KOPT-K1 (cell line): Measurements from ENCODE around the gene OBSCN.
"Not testable (repeated sequence)": the region's sequence is repeated elsewhere in the genome, so short reads cannot be mapped to it uniquely, and the experiment has no call there.

ENCODE experiments used
- H3K27ac ChIP-seq: fragments of 200-600 bp; sonication (generic); 2 replicates; pipeline ENCODE4 v1.5.1; 2016; ENCODE audit warnings: antibody characterized with exemption, mild to moderate bottlenecking, low read depth, low read length; ENCODE audit not compliant: poor library complexity, severe bottlenecking
- H3K36me3 ChIP-seq: fragments of 200-600 bp; sonication (generic); 2 replicates; pipeline ENCODE4 v1.5.1; 2017; ENCODE audit warnings: antibody characterized with exemption, mild to moderate bottlenecking, low read length, moderate library complexity; ENCODE audit not compliant: insufficient read depth
- H3K9me3 ChIP-seq: fragments of 200-600 bp; sonication (generic); 2 replicates; pipeline ENCODE4 v1.5.1; 2017; ENCODE audit warnings: antibody characterized with exemption, low read length, mild to moderate bottlenecking; ENCODE audit not compliant: insufficient read depth, poor library complexity, severe bottlenecking

OBSCN gene

DNA sequence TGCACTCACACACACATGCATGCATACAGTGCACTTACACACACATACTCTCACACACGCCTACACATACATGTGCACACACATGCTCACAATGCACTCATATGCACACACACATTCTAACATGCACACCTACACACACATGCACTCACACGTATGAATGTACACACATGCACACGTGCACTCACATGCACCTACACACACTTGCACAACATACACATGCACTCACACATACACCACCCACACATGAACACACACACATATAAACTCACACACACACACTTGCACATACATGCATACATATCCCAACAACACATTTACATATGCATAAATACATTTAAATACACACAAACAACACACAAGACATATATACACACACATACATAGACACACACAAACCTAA lies 30.6 kb downstream of the OBSCN start:
- no peak overlapping the region for H3K27ac ChIP-seq
- peaks cover 79% of the 10 kb centered on the region for H3K9me3 ChIP-seq
- peaks cover 64% of the 10 kb centered on the region for H3K36me3 ChIP-seq

DNA sequence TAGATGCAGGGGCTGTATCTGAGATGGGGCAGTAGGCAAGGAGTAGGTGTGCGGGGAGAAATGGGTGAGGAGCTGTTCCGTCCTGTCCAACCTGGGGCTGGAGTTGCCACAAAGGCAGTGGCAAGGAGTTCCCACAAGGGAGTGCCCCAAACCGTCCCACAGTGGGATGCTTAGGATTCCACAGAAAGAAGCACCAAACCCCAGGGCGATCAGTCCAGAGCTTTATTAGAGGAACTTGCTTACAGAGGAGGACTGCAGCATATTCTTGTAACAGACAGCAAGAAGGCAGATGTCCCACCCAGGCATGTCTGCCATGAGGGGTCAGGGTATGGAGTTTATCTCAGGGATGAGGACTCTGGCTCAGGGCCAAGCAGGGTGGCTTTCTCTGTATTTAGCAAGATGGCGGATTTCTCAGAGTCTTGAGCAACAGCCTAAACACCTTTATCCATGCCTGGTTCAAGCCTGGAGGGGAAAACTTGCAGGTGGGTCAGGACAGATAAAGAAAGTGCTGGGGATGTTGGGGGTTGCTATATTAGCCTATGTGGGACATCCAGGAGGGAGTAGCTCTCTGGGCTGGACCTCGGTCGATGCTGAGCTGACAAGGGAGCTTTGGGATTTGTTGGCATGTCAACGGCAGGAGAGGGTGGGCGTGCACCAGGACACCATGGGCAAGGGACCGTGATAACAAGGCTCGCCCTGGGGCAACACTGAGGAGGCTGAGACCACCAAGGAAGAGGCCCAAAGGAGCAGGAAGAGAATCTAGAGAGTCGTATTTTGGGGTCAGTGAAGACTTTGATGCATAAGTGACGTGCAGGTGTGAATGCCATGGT lies 32.8 kb downstream of the OBSCN start:
- peaks cover 89% of the 10 kb centered on the region for H3K9me3 ChIP-seq
- no peak overlapping the region for H3K27ac ChIP-seq
- H3K36me3 ChIP-seq, result peaks cover 79% of the 10 kb centered on the region

DNA sequence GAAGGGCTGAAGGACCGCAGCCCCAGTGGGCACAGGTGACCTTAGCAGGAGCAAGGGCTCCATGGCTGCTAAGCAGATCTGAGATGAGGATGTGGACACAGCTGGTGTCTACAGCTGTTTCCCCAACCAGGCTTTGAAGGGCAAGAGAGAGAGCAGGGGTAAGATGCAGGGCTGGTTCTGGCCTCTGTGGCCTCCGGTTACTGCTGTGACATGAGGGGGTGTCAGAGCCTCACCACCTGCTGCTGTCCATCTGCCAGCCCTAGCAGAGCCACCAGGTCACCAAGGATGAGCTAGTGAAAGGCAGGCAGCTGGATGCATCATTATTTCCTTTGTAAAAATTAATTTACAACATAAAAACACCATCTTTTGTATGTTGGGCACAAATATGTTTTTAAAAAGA lies 33.4 kb downstream of the OBSCN start:
- peaks cover 83% of the 10 kb centered on the region for H3K36me3 ChIP-seq

DNA sequence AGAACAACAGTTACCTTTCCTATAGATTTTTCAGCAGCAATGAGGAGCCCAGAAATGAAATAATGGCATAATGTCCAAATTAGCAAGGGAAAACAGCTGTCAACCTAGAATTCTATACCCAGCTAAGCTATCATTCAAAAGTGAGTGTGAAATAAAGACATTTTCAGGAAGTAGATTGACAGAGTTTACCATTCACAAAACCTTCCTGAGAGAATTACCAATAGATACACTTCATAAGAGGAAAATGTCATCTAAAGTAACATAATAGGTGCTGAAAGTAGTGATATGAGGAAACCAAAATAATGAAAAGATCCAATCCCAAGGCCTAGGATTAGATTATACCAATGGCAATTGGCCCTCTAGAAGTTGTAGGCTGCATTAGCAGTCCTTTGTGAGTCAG lies 34.6 kb downstream of the OBSCN start:
- H3K36me3 ChIP-seq, result peaks cover 84% of the 10 kb centered on the region

More for the DNA sequence above, 33.4 kb downstream of the OBSCN start:
- Histone ChIP-seq H3K9me3 (peaks cover 91% of the 10 kb centered on the region), H3K27ac (no peak overlapping the region)

DNA sequence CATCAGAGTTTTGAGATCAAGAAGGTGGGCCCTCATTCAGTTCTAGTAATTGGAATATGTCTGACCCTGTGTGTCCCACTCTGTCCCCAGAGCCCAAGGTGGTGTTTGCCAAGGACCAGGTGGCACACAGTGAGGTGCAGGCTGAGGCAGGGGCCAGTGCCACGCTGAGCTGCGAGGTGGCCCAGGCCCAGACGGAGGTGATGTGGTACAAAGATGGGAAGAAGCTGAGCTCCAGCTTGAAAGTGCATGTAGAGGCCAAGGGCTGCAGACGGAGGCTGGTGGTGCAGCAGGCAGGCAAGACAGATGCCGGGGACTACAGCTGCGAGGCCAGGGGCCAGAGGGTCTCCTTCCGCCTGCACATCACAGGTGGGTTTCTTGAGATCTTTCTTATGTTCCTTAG lies 35.2 kb downstream of the OBSCN start:
- Histone ChIP-seq H3K36me3 (peaks cover 85% of the 10 kb centered on the region), H3K27ac (no peak overlapping the region), H3K9me3 (peaks cover 86% of the 10 kb centered on the region)

More for the DNA sequence above, 34.6 kb downstream of the OBSCN start:
- peaks cover 93% of the 10 kb centered on the region for H3K9me3 ChIP-seq
- no peak overlapping the region for H3K27ac ChIP-seq

DNA sequence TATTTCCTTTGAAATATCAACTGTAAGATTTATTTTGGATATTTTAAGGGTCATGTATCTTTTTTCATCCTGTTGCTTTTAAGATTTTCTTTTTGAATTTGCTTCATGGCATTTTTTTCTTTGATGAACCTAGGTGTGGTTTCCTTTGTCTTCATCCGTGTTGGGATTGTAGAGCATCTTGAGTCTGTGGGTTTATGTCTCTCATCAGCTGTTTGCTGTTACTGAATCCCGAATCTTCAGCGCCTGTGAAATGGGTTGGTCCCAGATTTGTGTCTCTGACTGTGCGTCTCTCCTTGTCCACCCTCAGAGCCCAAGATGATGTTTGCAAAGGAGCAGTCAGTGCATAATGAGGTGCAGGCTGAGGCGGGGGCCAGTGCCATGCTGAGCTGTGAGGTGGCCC lies 36.1 kb downstream of the OBSCN start:
- H3K27ac ChIP-seq, result not testable (repeated sequence)
- peaks cover 79% of the 10 kb centered on the region for H3K9me3 ChIP-seq
- peaks cover 81% of the 10 kb centered on the region for H3K36me3 ChIP-seq

DNA sequence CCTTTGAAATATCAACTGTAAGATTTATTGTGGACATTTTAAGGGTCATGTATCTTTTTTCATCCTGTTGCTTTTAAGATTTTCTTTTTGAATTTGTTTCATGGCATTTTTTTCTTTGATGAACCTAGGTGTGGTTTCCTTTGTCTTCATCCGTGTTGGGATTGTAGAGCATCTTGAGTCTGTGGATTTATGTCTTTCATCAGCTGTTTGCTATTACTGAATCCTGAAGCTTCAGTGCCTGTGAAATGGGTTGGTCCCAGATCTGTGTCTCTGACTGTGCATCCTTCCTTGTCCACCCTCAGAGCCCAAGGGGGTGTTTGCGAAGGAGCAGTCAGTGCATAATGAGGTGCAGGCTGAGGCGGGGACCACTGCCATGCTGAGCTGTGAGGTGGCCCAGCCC lies 37.3 kb downstream of the OBSCN start:
- Histone ChIP-seq H3K36me3 (peaks cover 81% of the 10 kb centered on the region), H3K27ac (no peak overlapping the region), H3K9me3 (peaks cover 69% of the 10 kb centered on the region)

DNA sequence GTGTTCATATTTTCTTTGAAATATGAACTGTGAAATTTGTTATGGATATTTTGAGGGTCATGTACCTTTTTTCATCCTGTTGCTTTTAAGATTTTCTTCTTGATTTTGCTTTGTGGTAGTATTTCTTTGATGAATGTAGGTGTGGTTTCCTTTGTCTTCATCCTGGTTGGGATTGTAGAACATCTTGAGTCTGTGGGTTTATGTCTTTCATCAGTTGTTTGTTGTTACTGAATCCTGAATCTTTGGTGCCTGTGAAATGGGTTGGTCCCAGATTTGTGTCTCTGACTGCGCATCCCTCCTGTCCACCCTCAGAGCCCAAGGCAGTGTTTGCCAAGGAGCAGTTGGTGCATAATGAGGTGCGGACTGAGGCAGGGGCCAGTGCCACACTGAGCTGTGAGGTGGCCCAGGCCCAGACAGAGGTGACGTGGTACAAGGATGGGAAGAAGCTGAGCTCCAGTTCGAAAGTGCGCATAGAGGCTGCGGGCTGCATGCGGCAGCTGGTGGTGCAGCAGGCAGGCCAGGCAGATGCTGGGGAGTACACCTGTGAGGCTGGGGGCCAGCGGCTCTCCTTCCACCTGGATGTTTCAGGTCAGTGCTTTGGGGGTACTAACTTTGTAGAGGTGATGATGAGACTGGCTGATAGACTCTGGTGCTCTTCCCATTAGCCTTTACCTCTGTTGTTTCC lies 38.5 kb downstream of the OBSCN start:
- Histone ChIP-seq H3K27ac (no peak overlapping the region), H3K9me3 (peaks cover 57% of the 10 kb centered on the region), H3K36me3 (peaks cover 81% of the 10 kb centered on the region)

DNA sequence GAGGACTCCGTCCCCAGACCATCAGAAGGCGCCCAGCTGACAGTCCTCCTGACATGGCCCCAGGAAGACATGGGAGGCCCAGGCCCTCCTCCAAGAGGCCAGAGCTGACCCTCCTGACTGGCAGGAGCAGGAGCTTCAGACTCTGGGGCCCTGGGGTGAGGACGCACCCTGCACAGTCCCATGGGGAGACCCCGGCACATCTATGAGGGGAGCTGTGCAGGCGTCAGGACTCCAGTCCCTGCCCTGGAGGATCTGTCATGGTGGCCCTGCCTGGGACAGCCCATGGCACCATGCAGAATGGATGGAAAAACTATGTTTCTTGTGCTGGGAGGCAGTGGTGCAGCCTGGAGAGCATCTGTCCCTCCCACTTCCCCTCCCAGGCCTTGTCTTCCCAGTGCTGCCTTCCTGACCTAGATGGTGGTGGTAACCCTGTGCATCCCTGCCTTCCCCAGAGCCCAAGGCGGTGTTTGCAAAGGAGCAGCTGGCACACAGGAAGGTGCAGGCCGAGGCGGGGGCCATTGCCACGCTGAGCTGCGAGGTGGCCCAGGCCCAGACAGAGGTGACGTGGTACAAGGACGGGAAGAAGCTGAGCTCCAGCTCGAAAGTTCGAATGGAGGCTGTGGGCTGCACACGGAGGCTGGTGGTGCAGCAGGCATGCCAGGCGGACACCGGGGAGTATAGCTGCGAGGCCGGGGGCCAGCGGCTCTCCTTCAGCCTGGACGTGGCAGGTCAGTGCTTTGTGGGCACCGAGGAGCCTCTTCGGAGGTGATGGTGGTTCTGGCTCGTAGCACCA lies 41.9 kb downstream of the OBSCN start:
- Histone ChIP-seq H3K36me3 (peaks cover 60% of the 10 kb centered on the region), H3K9me3 (peaks cover 24% of the 10 kb centered on the region), H3K27ac (no peak overlapping the region)

DNA sequence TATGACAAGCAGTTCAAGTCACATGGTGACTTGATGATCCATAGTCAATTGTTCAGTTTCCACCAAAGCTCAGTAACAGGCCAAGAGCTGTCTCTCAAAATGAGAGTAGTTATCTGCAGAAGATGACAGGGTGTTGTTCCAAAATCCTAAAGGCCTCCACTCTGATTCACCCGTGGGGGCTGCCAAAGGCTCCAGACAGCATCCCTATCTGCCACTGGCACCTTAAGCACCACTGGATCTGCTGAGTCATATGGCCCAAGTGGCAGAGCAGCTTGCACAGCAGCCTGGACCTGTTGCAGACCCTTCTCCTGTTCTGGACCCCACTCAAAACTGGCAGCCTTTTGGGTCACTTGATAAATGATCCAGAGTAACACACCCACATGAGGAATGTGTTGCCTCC lies 44.6 kb downstream of the OBSCN start:
- H3K27ac ChIP-seq, H3K9me3 ChIP-seq: not testable (repeated sequence)
- peaks cover 44% of the 10 kb centered on the region for H3K36me3 ChIP-seq

DNA sequence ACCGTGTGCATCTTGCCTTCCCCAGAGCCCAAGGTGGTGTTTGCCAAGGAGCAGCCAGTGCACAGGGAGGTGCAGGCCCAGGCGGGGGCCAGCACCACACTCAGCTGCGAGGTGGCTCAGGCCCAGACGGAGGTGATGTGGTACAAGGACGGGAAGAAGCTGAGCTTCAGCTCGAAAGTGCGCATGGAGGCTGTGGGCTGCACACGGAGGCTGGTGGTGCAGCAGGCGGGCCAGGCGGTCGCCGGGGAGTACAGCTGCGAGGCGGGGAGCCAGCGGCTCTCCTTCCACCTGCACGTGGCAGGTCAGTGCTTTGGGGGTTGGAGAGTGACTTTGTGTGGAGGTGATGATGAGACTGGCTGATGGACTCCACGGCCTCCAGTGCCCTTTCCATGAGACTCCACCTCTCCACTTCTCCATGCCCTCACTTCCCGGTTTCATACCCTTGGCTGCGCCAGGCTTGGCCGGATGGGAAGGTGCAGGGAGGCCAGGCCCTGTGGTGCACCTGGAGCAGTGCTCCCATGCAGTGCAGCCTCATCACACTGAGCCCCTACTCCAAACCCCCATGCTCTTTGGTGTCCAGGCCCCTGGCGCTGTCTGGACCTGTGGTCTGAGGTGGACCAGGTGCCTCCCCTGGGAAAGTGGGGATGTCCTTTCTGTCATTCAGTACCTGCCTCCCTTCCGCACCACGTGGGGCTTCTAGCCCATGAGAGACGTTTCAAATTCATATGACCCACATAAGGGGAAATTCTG lies 49.0 kb downstream of the OBSCN start:
- Histone ChIP-seq H3K27ac (no peak overlapping the region), H3K9me3 (peaks cover 12% of the 10 kb centered on the region), H3K36me3 (peaks cover 32% of the 10 kb centered on the region)

DNA sequence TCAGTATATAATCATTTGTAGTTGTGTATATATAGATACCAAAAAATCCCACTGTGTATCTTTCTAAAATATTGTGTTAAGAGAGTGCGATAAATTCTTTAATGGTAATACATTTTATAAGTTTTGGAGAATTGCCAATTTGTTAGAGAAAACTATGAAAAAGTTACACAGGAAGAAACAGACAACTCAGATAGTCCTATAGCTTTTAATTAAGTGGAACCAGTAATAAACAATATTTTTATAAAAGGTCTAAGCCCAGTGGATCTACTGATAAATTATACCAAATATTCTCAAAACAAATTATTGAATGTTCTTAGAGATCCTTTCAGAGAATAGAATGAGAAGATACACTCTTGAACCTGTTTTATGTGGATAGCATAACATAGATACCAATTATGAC lies 50.6 kb downstream of the OBSCN start:
- Histone ChIP-seq H3K9me3 (peaks cover 16% of the 10 kb centered on the region), H3K36me3 (peaks cover 33% of the 10 kb centered on the region), H3K27ac (no peak overlapping the region)

DNA sequence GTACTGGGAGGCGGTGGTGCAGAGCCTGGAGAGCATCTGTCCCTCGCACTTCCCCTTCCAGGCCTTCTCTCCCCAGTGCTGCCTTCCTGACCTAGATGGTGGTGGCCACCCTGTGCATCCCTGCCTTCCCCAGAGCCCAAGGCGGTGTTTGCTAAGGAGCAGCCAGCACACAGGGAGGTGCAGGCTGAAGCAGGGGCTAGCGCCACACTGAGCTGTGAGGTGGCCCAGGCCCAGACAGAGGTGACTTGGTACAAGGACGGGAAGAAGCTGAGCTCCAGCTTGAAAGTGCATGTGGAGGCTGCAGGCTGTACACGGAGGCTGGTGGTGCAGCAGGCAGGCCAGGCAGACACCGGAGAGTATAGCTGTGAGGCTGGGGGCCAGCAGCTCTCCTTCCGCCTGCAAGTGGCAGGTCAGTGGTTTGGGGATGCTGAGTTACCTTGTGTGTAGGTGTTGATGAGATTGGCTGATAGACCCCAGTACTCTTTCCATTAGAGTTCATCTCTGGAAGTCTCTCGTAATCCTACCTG lies 51.6 kb downstream of the OBSCN start:
- no peak overlapping the region for H3K27ac ChIP-seq
- H3K9me3 ChIP-seq, result peaks cover 16% of the 10 kb centered on the region
- peaks cover 33% of the 10 kb centered on the region for H3K36me3 ChIP-seq

DNA sequence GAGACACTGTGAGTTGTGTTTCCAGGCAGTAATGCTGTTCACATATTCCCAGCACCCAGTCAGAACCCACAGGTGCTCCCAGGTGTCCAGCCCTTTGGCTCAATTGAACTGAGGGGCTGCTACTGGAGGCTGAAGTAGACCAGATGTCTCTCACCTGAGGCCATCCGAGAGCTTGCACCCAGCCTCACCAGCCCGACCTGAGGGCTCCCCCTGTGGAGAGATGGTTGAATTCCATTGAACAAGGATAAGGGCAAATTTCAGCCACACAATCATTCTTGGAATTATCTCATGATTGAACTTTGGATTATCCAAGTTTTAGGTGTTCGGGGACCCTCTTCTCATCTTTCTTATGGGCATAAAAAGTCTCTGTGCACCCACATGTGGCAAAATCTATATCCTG lies 52.1 kb downstream of the OBSCN start:
- peaks cover 33% of the 10 kb centered on the region for H3K36me3 ChIP-seq
- no peak overlapping the region for H3K27ac ChIP-seq
- peaks cover 16% of the 10 kb centered on the region for H3K9me3 ChIP-seq
